CD4-positive, alpha-beta T cell treated with Interleukin-17A for 1 hour (primary cell): ENCODE data around the gene LRRK1.

Experiments
- DNase-seq: peaks from one replicate; pipeline ENCODE4 v3.0.0-alpha.2; 2020

The LRRK1 gene

GRCh38 chr15:101026656-101027272 is 107.6 kb downstream of the LRRK1 start:
- DNase-seq, result no peak

GRCh38 chr15:101027273-101027901 is 108.2 kb downstream of the LRRK1 start:
- no peak for DNase-seq

GRCh38 chr15:101027920-101028319 is 108.8 kb downstream of the LRRK1 start:
- DNase-seq, result no peak

- no peak for DNase-seq
Measured at GRCh38 chr15:101028321-101028720, 109.2 kb downstream of the LRRK1 start.

GRCh38 chr15:101028772-101029438 is 109.7 kb downstream of the LRRK1 start:
- no peak for DNase-seq

GRCh38 chr15:101029971-101030661 is 111.0 kb downstream of the LRRK1 start:
- DNase-seq, result no peak

GRCh38 chr15:101031213-101031612 is 112.1 kb downstream of the LRRK1 start:
- no peak for DNase-seq

- DNase-seq, result no peak
Measured at GRCh38 chr15:101033801-101034200, 114.6 kb downstream of the LRRK1 start.

GRCh38 chr15:101035611-101036010 is 116.5 kb downstream of the LRRK1 start:
- DNase-seq, result no peak

- no peak for DNase-seq
Measured at GRCh38 chr15:101036189-101036588, 117.0 kb downstream of the LRRK1 start.

- DNase-seq, result no peak
Measured at GRCh38 chr15:101037090-101037830, 118.1 kb downstream of the LRRK1 start.

- no peak for DNase-seq
Measured at GRCh38 chr15:101038327-101039003, 119.3 kb downstream of the LRRK1 start.

GRCh38 chr15:101039461-101039860 is 120.3 kb downstream of the LRRK1 start:
- DNase-seq, result no peak

- DNase-seq, result no peak
Measured at GRCh38 chr15:101042320-101042719, 123.2 kb downstream of the LRRK1 start.

- no peak for DNase-seq
Measured at GRCh38 chr15:101043011-101043410, 123.9 kb downstream of the LRRK1 start.

GRCh38 chr15:101043911-101044624 is 124.9 kb downstream of the LRRK1 start:
- DNase-seq, result no peak

- DNase-seq, result no peak
Measured at GRCh38 chr15:101044625-101045235, 125.6 kb downstream of the LRRK1 start.

- no peak for DNase-seq
Measured at GRCh38 chr15:101045236-101045646, 126.1 kb downstream of the LRRK1 start.

GRCh38 chr15:101045835-101046691 is 126.9 kb downstream of the LRRK1 start:
- DNase-seq, result no peak

- no peak for DNase-seq
Measured at GRCh38 chr15:101046826-101047225, 127.7 kb downstream of the LRRK1 start.
